RWPE1 (cell line): ENCODE results near the gene SSX2IP.

Source experiments
- CTCF ChIA-PET: fragments of 350-600 bp; sonication (Branson Sonifier 250); formaldehyde crosslinking; extraction: SDS; loops from one replicate; lab custom pipeline; 2021; lab: Yijun Ruan, JAX
- POLR2A ChIA-PET: fragments of 400-600 bp; formaldehyde crosslinking; extraction: SDS; loops from one replicate; lab custom pipeline; 2020; ENCODE audit warnings: antibody characterized with exemption; ENCODE audit not compliant: low non-redundant PET; lab: Yijun Ruan, JAX
- DNase-seq: peaks from one replicate; pipeline ENCODE4 v3.0.0; 2012; ENCODE audit warnings: low spot score
- H3K27ac ChIP-seq: fragments of 450-650 bp; 2 replicates; pipeline ENCODE4 v1.5.1; 2017
- CTCF ChIP-seq: fragments of 450-650 bp; conservative IDR thresholded peaks from 2 replicates; pipeline ENCODE4 v1.5.1; 2017; ENCODE audit warnings: low read depth, mild to moderate bottlenecking

The SSX2IP gene

DNA sequence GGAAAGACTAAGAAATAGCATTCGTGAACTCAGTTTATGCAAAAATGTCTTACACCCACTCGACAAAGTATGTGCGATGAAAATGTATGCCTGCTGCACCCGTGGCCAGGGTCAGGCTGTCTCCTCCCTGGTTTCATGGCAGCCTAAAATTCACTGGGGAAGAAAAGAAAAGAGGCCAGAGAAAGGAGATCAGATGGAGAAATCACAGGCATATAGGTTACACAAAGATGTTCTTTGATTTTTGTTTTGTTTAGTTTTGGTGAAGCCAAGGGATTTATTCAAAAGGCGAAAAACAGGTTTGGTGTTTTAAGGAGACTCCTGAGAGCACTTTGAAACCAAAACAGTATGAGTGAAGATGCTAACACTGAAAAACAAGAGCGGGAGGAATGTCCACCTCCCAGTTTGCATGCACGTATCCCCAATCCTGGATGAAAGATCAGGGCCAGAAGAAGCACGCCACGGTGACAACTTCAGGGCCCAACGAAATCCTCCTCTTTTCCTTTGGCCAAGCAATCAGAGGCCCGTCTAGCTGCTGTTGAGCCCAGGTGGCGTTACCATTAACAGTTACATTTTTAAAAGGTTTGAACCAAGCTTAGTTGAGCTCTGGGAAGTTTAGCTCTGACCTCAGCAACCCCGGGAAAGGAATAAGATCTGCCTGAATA lies 992 bp upstream of the SSX2IP start:
- no peak for TF ChIP-seq CTCF
- no peak for DNase-seq
- peak overlapping the region; percentile 88 for H3K27ac ChIP-seq
- POLR2A ChIA-PET: no interaction called here
- CTCF ChIA-PET: no interaction called here

- H3K27ac ChIP-seq: peak overlapping the region; percentile 88
- TF ChIP-seq CTCF: peak; percentile 49
- CTCF ChIA-PET: interaction anchor here (0.5 to 1.0 kb wide), 5 partner anchors 10 to 548 kb away, joined by 3 to 4 read pairs (median 3); no protein-coding TSS in a partner anchor
- no peak for DNase-seq
- POLR2A ChIA-PET: interaction anchor here (0.5 kb wide), 1 partner anchor 87 kb away, joined by 3 read pairs; no protein-coding TSS in a partner anchor
Observed at GRCh38 chr1:84689514-84690396, 506 bp downstream of the SSX2IP start.

DNA sequence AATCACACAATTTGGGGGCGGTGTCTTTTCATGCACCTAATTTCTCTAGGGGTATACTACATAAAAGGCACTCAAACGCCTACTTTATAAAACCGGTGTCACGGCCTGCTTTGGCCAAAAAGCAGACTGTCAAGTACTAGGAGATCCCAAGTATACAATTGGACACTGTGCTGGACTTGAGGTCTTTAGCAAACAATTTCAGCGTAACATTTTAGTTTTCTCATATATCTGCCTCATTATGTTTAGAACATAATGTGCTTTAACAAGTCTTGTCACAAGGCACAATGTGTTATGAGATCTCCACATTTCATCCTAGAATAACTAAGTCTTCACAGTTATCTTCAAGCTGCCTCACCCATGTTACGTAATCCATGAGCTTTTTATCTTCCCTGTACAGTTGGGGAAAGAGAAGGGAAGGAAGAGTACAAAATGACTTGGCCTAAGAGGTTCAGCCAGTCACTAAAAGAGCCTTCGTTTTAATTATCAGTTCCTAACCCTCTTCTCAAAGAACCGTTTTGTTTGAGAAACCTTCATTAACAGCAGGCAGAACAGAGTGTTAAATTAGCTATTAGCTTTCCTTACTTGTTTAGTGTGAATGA lies 1.7 kb downstream of the SSX2IP start:
- ChIA-PET CTCF (no interaction called here), POLR2A (no interaction called here)
- TF ChIP-seq CTCF: no peak
- no peak for DNase-seq
- no peak overlapping the region for H3K27ac ChIP-seq

- no peak for TF ChIP-seq CTCF
- no peak for DNase-seq
- CTCF ChIA-PET: no interaction called here
- POLR2A ChIA-PET: no interaction called here
- no peak overlapping the region for H3K27ac ChIP-seq
Observed at GRCh38 chr1:84687714-84688462, 2.4 kb downstream of the SSX2IP start.

DNA sequence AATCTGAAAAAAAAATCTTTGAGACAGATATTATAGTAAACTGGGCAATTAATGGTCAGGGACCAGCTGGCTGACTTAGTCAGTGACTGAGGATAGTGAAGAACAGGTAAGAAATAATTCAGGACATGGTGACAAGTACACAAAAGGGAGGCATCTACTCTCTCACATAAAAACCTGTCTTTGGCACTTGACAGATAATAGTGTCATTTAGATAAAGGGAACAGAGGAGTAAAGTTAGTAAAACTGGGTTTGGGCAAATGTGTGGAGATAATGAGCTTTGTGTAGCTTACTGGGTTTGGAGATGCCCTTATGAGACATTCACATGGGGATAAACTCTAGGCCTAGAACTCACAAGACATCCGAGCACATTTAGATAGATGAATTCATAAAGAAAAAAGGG lies 4.0 kb downstream of the SSX2IP start:
- DNase-seq: no peak
- POLR2A ChIA-PET: no interaction called here
- no peak overlapping the region for H3K27ac ChIP-seq
- no peak for TF ChIP-seq CTCF
- CTCF ChIA-PET: no interaction called here

DNA sequence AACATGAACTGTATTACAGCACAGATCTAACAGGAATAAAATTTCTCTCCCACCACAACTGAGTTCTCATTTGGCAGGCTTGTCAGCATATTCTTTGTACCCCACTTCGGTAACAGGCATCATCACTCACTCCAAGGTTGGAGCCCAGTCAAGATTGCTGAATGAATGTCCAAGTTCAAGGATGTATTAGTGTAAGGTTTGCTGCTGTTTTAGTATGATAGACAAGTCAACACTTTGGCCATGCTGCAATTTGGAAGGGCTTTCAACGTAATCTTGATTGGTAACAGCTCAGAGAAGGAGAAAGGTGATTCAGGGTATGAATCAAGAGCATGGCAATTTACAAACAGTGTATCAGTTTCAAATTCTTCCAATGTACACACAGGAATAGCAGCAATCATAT lies 6.8 kb downstream of the SSX2IP start:
- ChIA-PET CTCF (no interaction called here), POLR2A (no interaction called here)
- no peak overlapping the region for H3K27ac ChIP-seq
- no peak for DNase-seq
- TF ChIP-seq CTCF: no peak
